GM15510 (cell line): Measurements from ENCODE around the gene R3HCC1L.

Source experiments
- POLR2A ChIP-seq: IDR thresholded peaks from 3 replicates; pipeline ENCODE4 v1.6.1; 2011; ENCODE audit warnings: borderline replicate concordance; ENCODE audit not compliant: insufficient read length; ENCODE audit errors: extremely low read depth

R3HCC1L gene

GRCh38 chr10:98260752-98261151 is 126.3 kb downstream of the R3HCC1L start:
- no peak for TF ChIP-seq POLR2A

DNA sequence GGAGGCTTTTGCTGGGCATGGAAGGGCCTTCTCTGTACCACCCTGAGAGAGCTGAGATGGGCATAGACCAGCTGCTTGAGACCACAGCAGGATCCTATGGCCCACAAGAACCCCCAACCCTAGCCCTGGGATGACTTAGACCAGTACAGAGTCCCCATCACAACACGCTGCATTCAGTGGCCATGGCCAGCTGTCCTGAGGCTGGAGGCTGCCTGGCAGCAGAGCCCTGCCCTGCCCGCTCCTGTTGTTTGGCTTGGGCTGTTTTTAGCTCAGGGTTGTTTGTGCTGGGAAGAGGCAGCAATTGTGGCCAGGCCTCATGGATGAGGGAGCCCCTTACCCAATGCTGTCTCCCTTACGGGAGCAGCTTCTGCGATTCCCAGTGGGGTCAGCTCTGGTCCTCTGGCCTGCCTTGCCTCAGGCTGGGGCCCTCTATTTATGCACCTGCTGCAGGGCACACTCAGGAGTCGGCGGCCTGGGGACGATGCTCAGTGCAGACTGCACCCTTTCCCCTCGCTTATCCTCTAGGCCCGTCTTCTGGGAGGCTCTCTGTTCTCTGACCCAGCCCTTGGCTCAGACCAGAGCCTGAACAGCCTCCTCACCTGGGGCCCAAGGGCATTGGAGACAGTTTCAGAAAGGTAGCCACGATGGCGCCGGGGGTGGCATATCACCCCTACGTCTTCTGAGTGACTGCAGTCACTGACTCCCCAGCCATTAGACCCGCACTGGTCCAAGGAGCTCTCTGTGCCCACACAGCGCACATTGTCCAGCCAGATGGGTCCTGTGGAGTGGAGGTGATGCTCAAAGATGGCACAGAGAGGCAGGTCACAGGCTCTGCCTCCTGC is 127.2 kb downstream of the R3HCC1L start:
- no peak for TF ChIP-seq POLR2A

DNA sequence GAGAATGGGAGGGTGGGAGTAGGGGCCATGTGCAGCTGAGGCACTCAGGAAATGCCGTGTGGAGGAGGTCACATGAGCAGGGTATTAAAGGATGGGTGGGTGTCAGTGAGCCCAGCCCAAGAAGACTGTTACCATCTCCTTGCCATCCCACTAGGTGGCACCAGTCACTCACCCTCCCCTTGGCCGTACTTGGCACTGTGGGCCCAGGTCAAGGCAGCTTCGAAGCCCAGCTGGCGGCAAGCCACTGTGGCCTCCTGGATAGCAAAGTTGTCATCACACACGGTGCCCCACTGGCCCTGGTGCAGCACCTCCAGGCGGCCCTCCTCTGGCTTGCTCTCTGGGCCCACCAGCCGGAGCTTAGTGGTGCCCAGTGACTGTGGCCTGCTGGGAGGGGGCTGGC is 128.1 kb downstream of the R3HCC1L start:
- TF ChIP-seq POLR2A, result no peak

DNA sequence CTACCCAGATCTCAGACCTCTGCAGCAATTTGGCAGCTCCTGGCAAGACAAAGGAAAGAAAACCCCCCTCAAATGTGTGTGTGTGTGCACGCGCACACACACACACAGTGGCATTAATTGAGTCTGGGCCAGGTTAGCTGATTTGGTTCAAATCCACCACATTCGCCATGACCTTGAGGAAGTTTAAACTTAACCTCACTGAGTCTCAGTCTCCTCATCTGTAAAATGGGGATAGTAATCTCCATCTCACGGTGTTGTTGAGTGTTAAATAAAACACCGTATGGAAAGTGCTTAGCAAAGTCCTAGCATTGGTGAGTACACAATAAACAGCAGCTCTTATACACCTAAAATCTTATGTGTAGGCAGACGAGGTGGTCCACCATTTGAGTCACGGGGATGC is 128.6 kb downstream of the R3HCC1L start:
- no peak for TF ChIP-seq POLR2A

DNA sequence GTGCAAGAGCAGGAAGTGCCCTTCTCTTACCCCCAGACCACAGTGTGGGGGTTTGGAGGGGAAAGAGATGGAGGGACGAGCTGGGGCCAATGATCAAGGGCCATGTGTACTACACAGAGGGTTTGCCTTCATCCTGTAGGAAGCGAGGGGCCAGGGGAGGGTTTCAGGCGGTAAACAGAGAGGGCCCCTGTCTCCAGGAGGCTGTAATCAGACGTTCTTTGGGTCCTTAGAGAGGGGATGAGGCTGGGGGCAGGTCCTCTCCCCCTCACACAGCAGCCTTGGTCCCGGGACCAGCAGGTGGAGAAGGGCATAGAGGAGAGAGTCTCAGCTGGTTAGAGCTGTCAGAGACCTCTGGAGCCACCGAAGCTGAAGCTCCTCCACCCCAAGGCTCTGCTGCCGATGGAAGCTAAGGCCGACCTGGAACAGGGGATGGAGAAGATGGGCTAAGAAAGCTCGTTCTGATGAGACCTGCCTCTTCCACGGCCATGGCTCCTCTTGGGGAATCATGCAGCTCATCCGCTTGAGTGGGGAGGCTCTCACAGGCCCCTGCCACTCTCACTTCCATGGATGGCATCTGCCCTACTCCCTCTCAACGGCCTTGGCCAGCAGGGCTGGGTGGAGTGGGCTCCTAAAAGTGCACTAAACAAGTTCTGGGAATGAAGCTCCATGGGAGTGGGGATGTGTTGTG is 130.1 kb downstream of the R3HCC1L start:
- TF ChIP-seq POLR2A, result no peak

DNA sequence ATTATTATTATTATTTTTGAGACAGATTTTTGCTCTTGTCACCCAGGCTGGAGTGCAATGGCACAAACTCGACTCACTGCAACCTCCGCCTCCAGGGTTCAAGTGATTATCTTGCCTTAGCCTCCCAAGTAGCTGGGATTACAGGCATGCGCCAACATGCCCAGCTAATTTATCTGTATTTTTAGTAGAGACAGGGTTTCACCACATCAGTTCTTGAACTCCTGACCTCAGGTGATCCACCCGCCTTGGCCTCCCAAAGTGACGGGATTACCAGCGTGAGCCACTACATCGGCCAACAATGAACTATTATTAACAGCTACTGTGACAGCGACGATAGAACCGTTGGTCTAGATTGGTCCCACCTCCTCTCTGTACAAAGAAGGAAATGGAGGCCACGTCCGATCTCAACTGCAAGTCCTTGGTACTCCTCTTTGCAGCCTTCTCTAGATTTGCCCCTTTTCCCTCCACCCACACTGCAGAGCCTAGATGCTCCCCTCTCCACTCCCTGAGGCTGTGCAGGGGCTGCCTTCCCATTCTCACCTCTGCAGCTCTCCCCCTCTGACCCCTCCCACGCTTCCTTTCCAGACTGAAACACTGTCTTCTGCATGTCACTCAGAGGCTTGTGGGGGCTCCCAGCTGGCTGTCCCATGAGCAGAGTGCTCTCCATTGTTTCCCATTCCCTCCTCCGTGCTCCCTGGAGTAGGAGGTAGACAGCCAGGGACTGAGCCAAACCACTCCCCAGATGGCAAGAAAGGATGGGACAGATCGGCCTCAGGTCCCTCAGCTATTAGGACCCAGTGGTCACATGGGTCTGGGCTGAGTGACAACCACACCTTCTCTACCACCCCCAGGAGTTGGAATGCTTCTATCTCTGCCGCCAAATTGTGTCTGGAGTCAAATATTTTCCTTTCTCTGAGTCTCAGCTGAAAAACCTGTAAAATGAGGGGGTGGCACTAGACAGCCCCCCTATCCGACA is 131.2 kb downstream of the R3HCC1L start:
- TF ChIP-seq POLR2A, result no peak

DNA sequence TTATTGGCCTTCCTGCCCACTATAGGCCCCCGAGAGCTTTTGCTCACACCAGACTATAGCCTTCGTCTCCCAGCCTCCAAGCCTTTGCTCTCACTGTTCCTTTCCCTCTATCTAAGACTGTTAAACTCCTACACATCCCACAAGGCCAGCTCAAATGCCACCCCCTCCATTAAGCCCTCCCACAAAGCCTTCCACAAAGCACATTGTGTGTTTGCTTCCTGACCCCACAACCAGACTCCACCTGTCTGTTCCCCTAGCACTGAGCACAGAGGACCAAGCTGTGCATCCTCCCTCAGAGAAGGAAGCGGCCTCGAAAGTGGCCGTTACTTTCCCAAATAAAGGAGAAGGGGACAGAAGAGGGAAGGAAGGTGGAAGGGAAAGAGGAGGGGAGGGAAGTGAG is 132.2 kb downstream of the R3HCC1L start:
- TF ChIP-seq POLR2A, result no peak

DNA sequence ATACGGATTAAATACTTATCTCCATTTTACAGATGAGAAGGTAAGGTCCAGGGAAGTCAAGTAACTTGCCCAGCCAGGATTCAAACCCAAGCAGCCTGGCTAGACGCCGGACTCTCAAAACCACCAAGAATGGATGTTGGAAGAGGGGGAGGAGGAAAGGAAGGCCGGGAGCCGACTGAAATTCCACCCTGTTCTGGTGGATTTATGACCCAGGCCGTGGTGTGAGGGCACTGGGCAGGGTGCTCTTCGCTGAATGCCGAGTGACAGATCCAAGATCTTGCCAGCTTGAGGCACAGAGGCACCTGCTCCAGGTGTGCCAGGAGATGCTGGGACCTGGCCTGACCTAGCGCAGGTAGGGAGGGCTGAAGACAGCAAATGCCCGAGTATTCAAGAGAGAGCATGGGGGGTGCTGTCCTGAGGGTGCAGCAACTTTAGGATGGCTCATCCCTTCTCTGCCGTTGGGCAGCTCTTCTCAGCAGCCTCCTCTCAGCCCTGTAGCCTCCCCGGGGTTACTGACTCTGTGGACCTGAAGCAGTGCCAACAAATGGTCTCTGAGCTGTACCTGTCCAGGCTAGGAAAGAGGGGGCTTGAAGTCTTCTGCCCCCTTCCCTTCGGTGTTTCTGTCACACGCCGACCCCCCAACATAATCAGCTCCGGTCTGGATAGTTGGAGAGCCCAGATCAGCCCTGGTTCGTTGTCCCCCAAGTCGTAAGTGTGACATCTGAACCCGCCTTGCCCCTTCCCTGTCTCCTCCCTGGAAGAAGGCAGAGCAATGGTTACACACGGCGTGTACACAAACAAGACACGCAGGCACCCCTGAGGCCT is 132.8 kb downstream of the R3HCC1L start:
- no peak for TF ChIP-seq POLR2A

- no peak for TF ChIP-seq POLR2A
Measured at GRCh38 chr10:98267894-98268693, 133.6 kb downstream of the R3HCC1L start, which contains the start of gene LOXL4. Gene LOXL4, minus strand, starts transcription at chr10:98268194. Its CDS starts 5,175 bp downstream, at chr10:98263019.

DNA sequence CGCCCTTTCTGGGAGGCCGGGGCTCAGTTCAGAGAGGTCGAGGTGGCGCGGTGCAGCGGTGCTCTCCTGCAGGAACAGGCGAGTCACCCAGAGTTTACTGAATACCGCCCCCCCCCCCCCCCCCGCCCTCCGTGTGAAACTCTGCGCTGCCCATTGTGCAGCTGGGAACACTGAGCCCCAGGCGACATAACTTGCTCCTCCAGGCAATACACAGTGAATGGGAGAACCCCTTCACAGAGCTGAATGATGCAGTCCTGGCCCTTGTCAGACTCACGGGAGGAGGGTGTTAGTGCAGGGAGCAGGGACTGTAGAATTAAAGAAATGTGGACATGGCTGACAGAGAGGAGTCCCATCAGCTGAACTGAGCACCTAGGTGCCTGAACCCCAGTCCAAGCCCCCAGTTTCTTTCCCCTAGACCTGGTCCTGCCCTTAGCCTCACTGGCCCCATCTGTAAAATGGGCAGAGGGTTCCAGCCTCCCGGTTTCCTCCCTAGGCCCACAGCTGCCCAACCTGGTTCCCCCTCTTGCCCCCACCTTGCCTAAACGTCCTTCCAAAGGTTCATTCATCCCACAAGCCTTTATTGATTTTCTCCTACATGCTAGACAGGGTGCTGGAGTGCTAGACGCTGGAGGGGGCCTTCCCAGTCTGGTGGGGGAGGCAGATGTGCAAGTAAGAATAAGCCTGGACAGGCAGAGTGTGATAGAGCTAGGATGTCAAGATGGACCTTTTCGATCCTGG is 134.4 kb downstream of the R3HCC1L start:
- TF ChIP-seq POLR2A, result no peak

DNA sequence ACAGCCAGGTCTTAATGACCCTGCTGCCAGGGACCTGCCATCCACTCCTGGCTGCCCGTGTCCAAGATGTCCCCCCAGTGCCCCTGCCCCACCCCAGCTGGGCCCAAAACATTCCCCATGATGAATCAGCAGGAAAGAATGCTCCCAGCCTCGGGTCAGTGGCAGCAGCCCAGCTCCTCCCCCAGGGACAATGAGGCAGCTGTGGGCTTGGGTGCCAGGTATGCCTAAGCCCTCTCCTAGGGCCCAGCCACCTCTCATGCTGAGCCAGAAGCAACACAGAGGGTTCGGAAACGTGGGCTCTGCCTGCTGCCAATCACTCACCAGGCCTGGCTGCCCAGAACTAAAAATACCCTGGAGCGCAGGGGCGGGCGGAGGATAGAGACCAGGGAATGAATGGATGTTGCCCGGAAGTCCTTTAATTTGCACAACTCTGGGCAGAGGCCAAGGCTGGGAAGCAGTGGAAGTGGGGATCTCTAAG is 135.0 kb downstream of the R3HCC1L start:
- no peak for TF ChIP-seq POLR2A

DNA sequence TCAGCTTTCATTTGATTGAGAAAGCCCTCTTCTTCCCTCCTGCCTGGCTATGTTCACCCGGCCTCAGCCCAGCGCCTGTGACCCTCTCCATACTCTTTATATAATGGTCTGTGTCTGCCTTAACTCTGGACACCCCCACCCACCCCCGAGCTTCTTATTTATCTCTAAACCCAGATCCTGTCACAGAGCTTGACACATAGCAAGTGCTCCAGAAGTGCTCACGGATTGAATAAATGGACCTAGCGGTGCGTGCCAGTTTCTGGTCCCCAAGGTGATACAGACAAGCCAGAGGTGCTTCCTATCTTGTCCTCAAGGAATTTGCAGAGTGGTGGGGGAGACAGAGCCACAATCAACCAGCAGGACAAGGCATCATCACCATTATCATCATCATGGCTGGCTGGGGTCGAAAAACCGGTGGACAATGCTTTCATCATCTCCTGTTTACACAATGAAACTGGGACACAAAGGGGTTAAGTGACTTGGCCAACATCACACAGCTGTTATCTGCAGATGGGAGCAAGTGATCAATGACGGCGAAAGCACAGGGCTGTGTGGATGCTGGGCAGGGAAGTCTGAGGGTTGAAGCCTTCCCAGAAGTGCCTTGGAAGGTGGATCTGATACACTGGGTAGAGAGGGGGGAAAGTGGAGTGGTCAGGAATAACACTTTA is 135.8 kb downstream of the R3HCC1L start:
- TF ChIP-seq POLR2A, result no peak
